GM12878 (cell line): ENCODE data around the gene SPHK2.

Source experiments
- PAX8 ChIP-seq: fragments of 450-650 bp; IDR thresholded peaks from 2 replicates; pipeline ENCODE4 v1.6.1; 2017; ENCODE audit warnings: mild to moderate bottlenecking, moderate library complexity
- POLR2AphosphoS5 ChIP-seq: IDR thresholded peaks from 2 replicates; pipeline ENCODE4 v1.6.1; 2011; ENCODE audit warnings: mild to moderate bottlenecking, low read length, inconsistent platforms
- TF ChIP-seq, protein P1 (sequence below), 3 experiments: IDR thresholded peaks in 2 of 3; conservative IDR thresholded peaks in 1 of 3; 2 replicates each; pipeline ENCODE4 v1.5.1; 2011; ENCODE audit warnings: low read depth in 3 of 3, low read length in 3 of 3, mild to moderate bottlenecking in 3 of 3, control low read depth in 2 of 3, moderate library complexity in 2 of 3, inconsistent platforms in 1 of 3, mixed read lengths in 1 of 3; ENCODE audit not compliant: control insufficient read depth in 2 of 3, insufficient read depth in 1 of 3; ENCODE audit errors: extremely low read depth in 1 of 3

- TF ChIP-seq POLR2AphosphoS5: no peak
- no peak for TF ChIP-seq PAX8
- TF ChIP-seq, protein P1, sequence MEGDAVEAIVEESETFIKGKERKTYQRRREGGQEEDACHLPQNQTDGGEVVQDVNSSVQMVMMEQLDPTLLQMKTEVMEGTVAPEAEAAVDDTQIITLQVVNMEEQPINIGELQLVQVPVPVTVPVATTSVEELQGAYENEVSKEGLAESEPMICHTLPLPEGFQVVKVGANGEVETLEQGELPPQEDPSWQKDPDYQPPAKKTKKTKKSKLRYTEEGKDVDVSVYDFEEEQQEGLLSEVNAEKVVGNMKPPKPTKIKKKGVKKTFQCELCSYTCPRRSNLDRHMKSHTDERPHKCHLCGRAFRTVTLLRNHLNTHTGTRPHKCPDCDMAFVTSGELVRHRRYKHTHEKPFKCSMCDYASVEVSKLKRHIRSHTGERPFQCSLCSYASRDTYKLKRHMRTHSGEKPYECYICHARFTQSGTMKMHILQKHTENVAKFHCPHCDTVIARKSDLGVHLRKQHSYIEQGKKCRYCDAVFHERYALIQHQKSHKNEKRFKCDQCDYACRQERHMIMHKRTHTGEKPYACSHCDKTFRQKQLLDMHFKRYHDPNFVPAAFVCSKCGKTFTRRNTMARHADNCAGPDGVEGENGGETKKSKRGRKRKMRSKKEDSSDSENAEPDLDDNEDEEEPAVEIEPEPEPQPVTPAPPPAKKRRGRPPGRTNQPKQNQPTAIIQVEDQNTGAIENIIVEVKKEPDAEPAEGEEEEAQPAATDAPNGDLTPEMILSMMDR (IDR thresholded peaks at IDR 0.05 in 2 of 3, conservative IDR thresholded peaks at IDR 0.05 in 1 of 3; ENCODE audit: control insufficient read depth in 2 of 3, extremely low read depth in 1 of 3, insufficient read depth in 1 of 3, low read depth in 3 of 3, low read length in 3 of 3): no peak
Measured at GRCh38 chr19:48656840-48657474, 37.7 kb downstream of the SPHK2 start.
